Ovary (tissue), 9 donors: Measurements from ENCODE around the gene USP9X. TPM values are rescaled to one million over a fixed set of nuclear protein-coding genes. Genes with fewer than 3 reads are reported as not detected.

Experiments
- DNase-seq, 5 donors: peaks; one replicate each; pipeline ENCODE4 v3.0.0-alpha.2; 2019 to 2020
- H3K27ac ChIP-seq, 2 donors: fragments of 200-600 bp; one replicate each; pipeline versions ENCODE4 v1.5.1 to v1.8.0; 2019 to 2022
- H3K27me3 ChIP-seq: fragments of 200-600 bp; one replicate; pipeline ENCODE4 v1.8.0; 2022
- H3K36me3 ChIP-seq: fragments of 200-600 bp; sonication (generic); one replicate; pipeline ENCODE4 v1.5.1; 2019
- H3K4me1 ChIP-seq: one replicate; pipeline ENCODE4 v1.8.1; 2013; ENCODE audit warnings: mild to moderate bottlenecking, moderate library complexity; ENCODE audit not compliant: insufficient read depth
- H3K4me3 ChIP-seq: fragments of 200-600 bp; sonication (generic); one replicate; pipeline ENCODE4 v1.5.1; 2017
- H3K9me3 ChIP-seq, 2 donors: fragments of 200-600 bp in 1 of 2; sonication (generic) in 1 of 2; one replicate each; pipeline versions ENCODE4 v1.5.1 to v1.8.1; 2013 to 2019; ENCODE audit warnings: mild to moderate bottlenecking in 1 of 2, moderate library complexity in 1 of 2
- EP300 ChIP-seq: sonication (generic); formaldehyde crosslinking; IDR thresholded peaks from one replicate; pipeline ENCODE4 v1.6.1; 2017; ENCODE audit warnings: antibody characterized with exemption
- POLR2A ChIP-seq: fragments of 450-650 bp; IDR thresholded peaks from one replicate; pipeline ENCODE4 v1.6.1; 2017; ENCODE audit warnings: antibody characterized with exemption, mild to moderate bottlenecking, moderate library complexity
- WGBS, 3 donors: extraction: QIAGEN DNeasy Blood & Tissue Kit in 1 of 3; methylation state at CpG; one replicate each; pipeline versions ENCODE4 v1.1.5 to v1.1.7; 2013 to 2017; 5-methylcytosine and 5-hydroxymethylcytosine counted together
- intact Hi-C, 4 donors: fragments of 100-400 bp; cut with DNase I; formaldehyde crosslinking; loops; one replicate each; pipeline versions ENCODE4 v1.11.0 to v1.15.1; 2022 to 2023
- polyA plus RNA-seq, 2 donors: library from polyadenylated mRNA; stranded (reverse); fragments of 200-250 nt in 1 of 2; fragments of 350-450 nt in 1 of 2; fragmentation: Illumina TruSeq in 1 of 2; extraction: RNeasy Lipid Tissue Mini Kit (QIAGEN cat#74804) in 1 of 2; gene quantifications; one replicate each; pipeline ENCODE4 v1.2.3, GENCODE V29; 2013 to 2014
- total RNA-seq, 7 donors: library from RNA; depleted of rRNA in 2 of 7; stranded (reverse); fragments of >200 nt in 2 of 7; fragmentation: NEBNext Ultra II Directional in 3 of 7; extraction: Animal tissue kit (Norgen Biotek cat#: 25700) in 3 of 7; gene quantifications; one replicate each; pipeline versions ENCODE4 v1.1.0 to v1.2.4, GENCODE V29; 2016 to 2023
- TF ChIP-seq, protein P1 (sequence below), 3 donors: fragments of 450-650 bp in 2 of 3; fragments of 200-600 bp in 1 of 3; IDR thresholded peaks; one replicate each; pipeline versions ENCODE4 v1.5.1 to v1.8.0; 2016 to 2022; ENCODE audit warnings: antibody characterized with exemption in 3 of 3, mild to moderate bottlenecking in 1 of 3
- donor health status: DM: no; HTN: no; CAD: no; lungs with moderate emphysema.
- donor health status: DM: no; HTN: no; CAD: no.
- donor health status: Bipolar disorder and iron deficiency.
- donor health status: DM: yes; HTN: yes; CAD: no.
- donor health status: DM: no; HTN: no; CAD: no.
- donor health status: DM: yes; HTN: yes; CAD: no.

The USP9X gene
- total and polyA plus RNA-seq, 9 donors: 14.2 to 95.1 (median 60.0) TPM

GRCh38 chrX:41142130-41142910 lies 57.1 kb downstream of the USP9X start:
- Histone ChIP-seq H3K36me3 (no peaks in the 10 kb centered on the region), H3K27me3 (no peaks in the 10 kb centered on the region), H3K9me3 (no peaks in the 10 kb centered on the region), H3K27ac (no peak overlapping the region), H3K4me3 (no peak overlapping the region), H3K4me1 (no peaks in the 10 kb centered on the region)
- intact Hi-C loops: no loop called here
- WGBS, 3 donors: 88 to 95% (median 94%) methylated on average over 5 of the region's 5 CpGs
- TF ChIP-seq, protein P1, sequence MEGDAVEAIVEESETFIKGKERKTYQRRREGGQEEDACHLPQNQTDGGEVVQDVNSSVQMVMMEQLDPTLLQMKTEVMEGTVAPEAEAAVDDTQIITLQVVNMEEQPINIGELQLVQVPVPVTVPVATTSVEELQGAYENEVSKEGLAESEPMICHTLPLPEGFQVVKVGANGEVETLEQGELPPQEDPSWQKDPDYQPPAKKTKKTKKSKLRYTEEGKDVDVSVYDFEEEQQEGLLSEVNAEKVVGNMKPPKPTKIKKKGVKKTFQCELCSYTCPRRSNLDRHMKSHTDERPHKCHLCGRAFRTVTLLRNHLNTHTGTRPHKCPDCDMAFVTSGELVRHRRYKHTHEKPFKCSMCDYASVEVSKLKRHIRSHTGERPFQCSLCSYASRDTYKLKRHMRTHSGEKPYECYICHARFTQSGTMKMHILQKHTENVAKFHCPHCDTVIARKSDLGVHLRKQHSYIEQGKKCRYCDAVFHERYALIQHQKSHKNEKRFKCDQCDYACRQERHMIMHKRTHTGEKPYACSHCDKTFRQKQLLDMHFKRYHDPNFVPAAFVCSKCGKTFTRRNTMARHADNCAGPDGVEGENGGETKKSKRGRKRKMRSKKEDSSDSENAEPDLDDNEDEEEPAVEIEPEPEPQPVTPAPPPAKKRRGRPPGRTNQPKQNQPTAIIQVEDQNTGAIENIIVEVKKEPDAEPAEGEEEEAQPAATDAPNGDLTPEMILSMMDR (IDR thresholded peaks at IDR 0.05): no peak
- no peak for TF ChIP-seq POLR2A
- TF ChIP-seq EP300: no peak
- DNase-seq: no peak

DNA sequence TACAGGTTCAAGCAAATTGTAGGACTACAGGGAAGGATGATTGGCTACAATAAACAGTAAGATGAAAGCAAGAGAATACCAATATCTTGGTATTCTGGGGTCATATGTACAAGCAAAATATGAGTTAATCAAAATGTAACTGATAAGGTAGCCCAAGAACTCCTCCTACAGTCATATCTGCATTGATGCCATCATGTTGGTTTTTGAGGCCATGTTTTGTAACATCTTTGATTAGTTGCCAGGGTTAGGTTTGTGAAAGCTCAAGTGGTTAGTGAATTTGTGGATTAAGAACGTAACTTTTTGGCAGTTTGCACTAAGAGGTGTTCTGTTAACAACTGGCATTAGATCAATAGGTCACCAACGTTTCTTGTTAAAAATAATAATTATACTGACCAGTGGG lies 59.6 kb downstream of the USP9X start:
- no peak for DNase-seq
- no peaks in the 10 kb centered on the region for H3K9me3 ChIP-seq
- no peaks in the 10 kb centered on the region for H3K4me1 ChIP-seq
- TF ChIP-seq POLR2A (no peak), EP300 (no peak)
- TF ChIP-seq, protein P1 (IDR thresholded peaks at IDR 0.05): no peak
- H3K4me3 ChIP-seq: no peak overlapping the region
- WGBS, 3 donors: 77 to 87% (median 78%) methylated on average over 2 of the region's 2 CpGs
- H3K27me3 ChIP-seq: no peaks in the 10 kb centered on the region
- intact Hi-C loops: no loop called here
- no peaks in the 10 kb centered on the region for H3K36me3 ChIP-seq
- H3K27ac ChIP-seq: no peak overlapping the region

- no peak overlapping the region for H3K4me3 ChIP-seq
- no peaks in the 10 kb centered on the region for H3K4me1 ChIP-seq
- TF ChIP-seq, protein P1 (IDR thresholded peaks at IDR 0.05): no peak
- TF ChIP-seq EP300 (no peak), POLR2A (no peak)
- intact Hi-C loops: no loop called here
- H3K27me3 ChIP-seq: no peaks in the 10 kb centered on the region
- no peak for DNase-seq
- no peaks in the 10 kb centered on the region for H3K9me3 ChIP-seq
- no peak overlapping the region for H3K27ac ChIP-seq
- 94 to 96% (median 95%) methylated on average over 2 of the region's 2 CpGs for WGBS, 3 donors
- H3K36me3 ChIP-seq: no peaks in the 10 kb centered on the region
Observed at GRCh38 chrX:41145920-41146608, 60.8 kb downstream of the USP9X start.

DNA sequence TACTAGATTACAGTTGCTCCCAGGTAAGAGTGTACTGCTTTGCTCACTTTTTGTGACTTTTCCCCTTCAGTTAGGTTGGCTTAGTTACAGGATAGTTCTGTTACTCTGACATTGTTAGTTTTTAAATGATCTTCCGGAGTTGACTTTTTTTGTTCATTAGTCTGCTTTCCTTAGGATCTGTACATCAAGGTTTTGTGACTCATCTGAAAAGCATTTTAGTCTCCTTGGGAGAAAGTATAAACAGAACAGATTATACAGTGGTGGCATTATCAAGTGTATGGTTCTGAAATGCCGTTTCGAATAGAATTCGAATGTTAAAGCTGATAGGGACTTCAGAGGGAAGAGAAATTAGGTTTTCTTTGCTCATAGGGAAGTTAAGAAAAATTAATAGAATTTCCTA lies 63.3 kb downstream of the USP9X start:
- no peak for TF ChIP-seq POLR2A
- TF ChIP-seq, protein P1 (IDR thresholded peaks at IDR 0.05): no peak
- TF ChIP-seq EP300: no peak
- Histone ChIP-seq H3K36me3 (no peaks in the 10 kb centered on the region), H3K27ac (no peak overlapping the region), H3K4me1 (no peaks in the 10 kb centered on the region), H3K27me3 (no peaks in the 10 kb centered on the region), H3K4me3 (no peak overlapping the region), H3K9me3 (no peaks in the 10 kb centered on the region)
- DNase-seq: no peak
- intact Hi-C loops: no loop called here
- WGBS, 3 donors: 48 to 73% (median 56%) methylated on average over 4 of the region's 4 CpGs
